MCF 10A (cell line): ENCODE data around the gene RPL12. TPM values are rescaled to one million over a fixed set of nuclear protein-coding genes. Genes with fewer than 3 reads are reported as not detected.

Experiments
- BruUV-seq: library from RNA; stranded (reverse); fragments of 400-500 nt; replicated peaks from 2 replicates; lab custom pipeline; 2021; lab: Mats Ljungman, UMichigan
- CTCF ChIA-PET: fragments of 300-600 bp; sonication (Branson Sonifier 250); formaldehyde crosslinking; extraction: SDS; loops from one replicate; lab custom pipeline; 2021; ENCODE audit warnings: antibody characterized with exemption, inconsistent platforms; lab: Yijun Ruan, JAX
- POLR2A ChIA-PET: fragments of 300-600, 350-650 bp; sonication (Branson Sonifier 250); formaldehyde crosslinking; extraction: SDS; loops from one replicate; lab custom pipeline; 2020; ENCODE audit warnings: antibody characterized with exemption, inconsistent platforms; lab: Yijun Ruan, JAX
- DNase-seq: peaks from one replicate; pipeline ENCODE4 v3.0.0-alpha.2; 2018; ENCODE audit not compliant: unreplicated experiment
- H3K27ac Mint-ChIP-seq: one replicate; pipeline ENCODE4 v1.8.0; 2022; ENCODE audit warnings: mild to moderate bottlenecking, low read depth, mixed read lengths; ENCODE audit not compliant: unreplicated experiment
- H3K27me3 Mint-ChIP-seq: one replicate; pipeline ENCODE4 v1.8.0; 2022; ENCODE audit warnings: mixed read lengths; ENCODE audit not compliant: insufficient read depth, unreplicated experiment
- H3K36me3 Mint-ChIP-seq: one replicate; pipeline ENCODE4 v1.8.0; 2022; ENCODE audit warnings: mild to moderate bottlenecking, moderate library complexity, mixed read lengths; ENCODE audit not compliant: insufficient read depth, unreplicated experiment
- H3K4me1 Mint-ChIP-seq: one replicate; pipeline ENCODE4 v1.8.0; 2022; ENCODE audit warnings: mixed read lengths; ENCODE audit not compliant: insufficient read depth, unreplicated experiment
- H3K4me3 Mint-ChIP-seq: one replicate; pipeline ENCODE4 v1.8.0; 2022; ENCODE audit warnings: mild to moderate bottlenecking, moderate library complexity, mixed read lengths; ENCODE audit not compliant: unreplicated experiment
- H3K9me3 Mint-ChIP-seq: one replicate; pipeline ENCODE4 v1.8.0; 2022; ENCODE audit warnings: mixed read lengths; ENCODE audit not compliant: unreplicated experiment
- CTCF ChIP-seq: fragments of 200-600 bp; IDR thresholded peaks from one replicate; pipeline ENCODE4 v1.8.0; 2022; ENCODE audit warnings: antibody characterized with exemption, mild to moderate bottlenecking; ENCODE audit not compliant: unreplicated experiment
- intact Hi-C: fragments of 100-400 bp; cut with micrococcal nuclease; formaldehyde crosslinking; loops from 2 replicates; pipeline ENCODE4 v1.14.1; 2022
- total RNA-seq: library from RNA; stranded (reverse); gene quantifications from 2 replicates; pipeline ENCODE4 v1.2.3, GENCODE V29; 2022

RPL12 gene
- total RNA-seq, 1 experiment from 2014 or later, result 3,086 TPM

GRCh38 chr9:127494304-127494702 lies 43.1 kb upstream of the RPL12 start:
- CTCF ChIA-PET, result interaction anchor here (0.8 kb wide), 1 partner anchor 241 kb away, joined by 3 read pairs; the partner anchor contains the start of gene TOR2A
- H3K4me1 Mint-ChIP-seq, result no peaks in the 10 kb centered on the region

GRCh38 chr9:127493592-127494303 lies 42.5 kb upstream of the RPL12 start:
- BruUV-seq, result no TSS peak
- CTCF ChIA-PET, result interaction anchor here (0.8 kb wide), 1 partner anchor 241 kb away, joined by 3 read pairs; the partner anchor contains the start of gene TOR2A
- H3K9me3 Mint-ChIP-seq, result no peaks in the 10 kb centered on the region
- POLR2A ChIA-PET, result no interaction called here
- peaks cover 68% of the 10 kb centered on the region for H3K36me3 Mint-ChIP-seq
- no peak overlapping the region for H3K4me3 Mint-ChIP-seq
- no peak overlapping the region for H3K27ac Mint-ChIP-seq
- DNase-seq, result no peak
- intact Hi-C loops, result no loop called here
- no peaks in the 10 kb centered on the region for H3K27me3 Mint-ChIP-seq
- no peaks in the 10 kb centered on the region for H3K4me1 Mint-ChIP-seq
- no peak for TF ChIP-seq CTCF

More at GRCh38 chr9:127494304-127494702, 43.1 kb upstream of the RPL12 start:
- H3K27ac Mint-ChIP-seq, result no peak overlapping the region
- no TSS peak for BruUV-seq
- no peak for DNase-seq
- no peaks in the 10 kb centered on the region for H3K9me3 Mint-ChIP-seq
- POLR2A ChIA-PET, result no interaction called here
- no peaks in the 10 kb centered on the region for H3K27me3 Mint-ChIP-seq
- peaks cover 68% of the 10 kb centered on the region for H3K36me3 Mint-ChIP-seq
- no peak for TF ChIP-seq CTCF
- no peak overlapping the region for H3K4me3 Mint-ChIP-seq
- intact Hi-C loops, result no loop called here

- Mint-ChIP-seq H3K36me3 (peaks cover 64% of the 10 kb centered on the region), H3K27ac (no peak overlapping the region), H3K4me1 (no peaks in the 10 kb centered on the region), H3K27me3 (no peaks in the 10 kb centered on the region), H3K9me3 (no peaks in the 10 kb centered on the region), H3K4me3 (no peak overlapping the region)
- no peak for DNase-seq
- CTCF ChIA-PET, result interaction anchor here (0.7 kb wide), 3 partner anchors 35 to 295 kb away, joined by 3 read pairs; no protein-coding TSS in a partner anchor
- no peak for TF ChIP-seq CTCF
- POLR2A ChIA-PET, result no interaction called here
- intact Hi-C loops, result no loop called here
- no TSS peak for BruUV-seq
These were observed 41.4 kb upstream of the RPL12 start for GRCh38 chr9:127492616-127493015.

- Mint-ChIP-seq H3K36me3 (peaks cover 56% of the 10 kb centered on the region), H3K27me3 (no peaks in the 10 kb centered on the region), H3K4me3 (no peak overlapping the region), H3K27ac (no peak overlapping the region), H3K4me1 (no peaks in the 10 kb centered on the region), H3K9me3 (no peaks in the 10 kb centered on the region)
- TF ChIP-seq CTCF, result no peak
- ChIA-PET POLR2A (interaction anchor here (0.6 kb wide), 2 partner anchors 120 to 501 kb away, joined by 3 read pairs; partner anchors contain the start of gene STXBP1), CTCF (interaction anchor here (0.5 kb wide), 1 partner anchor 96 kb away, joined by 3 read pairs; no protein-coding TSS in a partner anchor)
- intact Hi-C loops, result no loop called here
- no peak for DNase-seq
- no TSS peak for BruUV-seq
These were observed 40.3 kb upstream of the RPL12 start for GRCh38 chr9:127491516-127491915.
